Measurements from ENCODE around the gene RFLNA.

DNA sequence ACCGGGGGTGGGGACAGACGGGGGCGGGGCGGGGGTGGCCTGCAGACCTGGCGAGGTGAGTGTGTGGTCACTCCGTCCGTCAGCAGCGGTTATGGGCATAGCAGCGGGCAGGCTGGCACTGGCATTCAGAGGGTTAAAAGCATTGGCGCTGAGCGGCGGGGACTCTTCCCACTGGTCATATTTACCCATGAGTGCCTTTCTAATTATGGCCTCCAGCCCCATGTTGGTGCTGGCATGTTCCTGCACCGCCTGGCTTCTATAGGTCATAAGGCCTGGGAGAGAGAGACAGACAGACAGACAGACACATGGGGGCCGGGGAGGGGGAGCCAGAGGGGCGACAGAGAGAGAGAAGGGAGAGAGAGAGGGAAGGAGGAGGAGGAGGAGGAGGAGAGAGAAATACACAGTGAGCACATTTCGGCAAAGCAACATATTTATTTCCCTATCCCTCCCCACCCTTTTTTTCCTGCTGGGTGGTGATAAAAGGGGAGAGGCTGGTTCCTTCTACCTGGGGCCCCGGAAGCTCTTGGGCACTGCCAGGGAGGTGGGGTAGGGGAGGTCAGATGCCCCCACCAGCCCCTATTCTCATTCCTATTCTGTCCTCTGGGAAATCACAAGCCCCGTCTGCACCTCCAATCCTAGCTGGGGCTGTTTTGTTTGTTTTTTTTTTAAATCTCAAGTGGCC, 32.6 kb downstream of the RFLNA start:
- TF ChIP-seq, protein P1, sequence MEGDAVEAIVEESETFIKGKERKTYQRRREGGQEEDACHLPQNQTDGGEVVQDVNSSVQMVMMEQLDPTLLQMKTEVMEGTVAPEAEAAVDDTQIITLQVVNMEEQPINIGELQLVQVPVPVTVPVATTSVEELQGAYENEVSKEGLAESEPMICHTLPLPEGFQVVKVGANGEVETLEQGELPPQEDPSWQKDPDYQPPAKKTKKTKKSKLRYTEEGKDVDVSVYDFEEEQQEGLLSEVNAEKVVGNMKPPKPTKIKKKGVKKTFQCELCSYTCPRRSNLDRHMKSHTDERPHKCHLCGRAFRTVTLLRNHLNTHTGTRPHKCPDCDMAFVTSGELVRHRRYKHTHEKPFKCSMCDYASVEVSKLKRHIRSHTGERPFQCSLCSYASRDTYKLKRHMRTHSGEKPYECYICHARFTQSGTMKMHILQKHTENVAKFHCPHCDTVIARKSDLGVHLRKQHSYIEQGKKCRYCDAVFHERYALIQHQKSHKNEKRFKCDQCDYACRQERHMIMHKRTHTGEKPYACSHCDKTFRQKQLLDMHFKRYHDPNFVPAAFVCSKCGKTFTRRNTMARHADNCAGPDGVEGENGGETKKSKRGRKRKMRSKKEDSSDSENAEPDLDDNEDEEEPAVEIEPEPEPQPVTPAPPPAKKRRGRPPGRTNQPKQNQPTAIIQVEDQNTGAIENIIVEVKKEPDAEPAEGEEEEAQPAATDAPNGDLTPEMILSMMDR (conservative IDR thresholded peaks at IDR 0.05; ENCODE audit: low read depth, low read length), result no peak
- no peak for TF ChIP-seq EZH2 (IDR thresholded peaks at IDR 0.05; ENCODE audit: borderline replicate concordance, low read depth, low read length, poor library complexity, severe bottlenecking)

All from A673 (cell line).